Measurements from ENCODE around the gene QPRT. TPM values are rescaled to one million over a fixed set of nuclear protein-coding genes. Genes with fewer than 3 reads are reported as not detected.
"Not testable (repeated sequence)": the region's sequence is repeated elsewhere in the genome, so short reads cannot be mapped to it uniquely, and the experiment has no call there.

Gene QPRT
- total RNA-seq, 5 donors from 2014 or later (not counting 1 experiment from before 2014, with no cell fraction given), result 1.4 to 2.5 (median 2.1) TPM

- no peaks in the 10 kb centered on the region for H3K36me3 ChIP-seq (ENCODE audit: control insufficient read depth in 2 of 2, extremely low read depth in 1 of 2, insufficient read depth in 1 of 2, low read length in 1 of 2)
- no peaks in the 10 kb centered on the region for H3K9me3 ChIP-seq
- H3K4me1 ChIP-seq (ENCODE audit: control insufficient read depth in 1 of 2, extremely low read depth in 1 of 2, insufficient read depth in 2 of 2, low read length in 2 of 2), result peaks cover 0 to 2% of the 10 kb centered on the region in 2 experiments
- no peaks in the 10 kb centered on the region for H3K9me3 Mint-ChIP-seq
- no peak for DNase-seq
- no peak for ATAC-seq (replicated peaks in 1 of 4)
- H3K27me3 ChIP-seq (replicated peaks in 1 of 2; ENCODE audit: control insufficient read depth in 2 of 2, extremely low read depth in 1 of 2, insufficient read depth in 2 of 2, low read length in 1 of 2), result peaks cover 0 to 2% of the 10 kb centered on the region in 2 experiments
- 96% methylated on average over 4 of the region's 9 CpGs for WGBS (ENCODE audit: insufficient coverage)
- no peak overlapping the region for H3K27ac ChIP-seq (ENCODE audit: low read length)
- ChIA-PET POLR2A (no interaction called here), CTCF (interaction anchor here in 1 of 2 donors (0.6 kb wide), 2 partner anchors 10 to 24 kb away, joined by 3 to 6 read pairs; no protein-coding TSS in a partner anchor)
- H3K27ac Mint-ChIP-seq, result peak overlapping the region in 1 of 2 donors; percentile 39
- no peak overlapping the region for H3K4me3 Mint-ChIP-seq
- peaks cover 12 to 23% (median 19%) of the 10 kb centered on the region in 3 donors for H3K4me1 Mint-ChIP-seq
- no peaks in the 10 kb centered on the region for H3K36me3 Mint-ChIP-seq
- H3K27me3 Mint-ChIP-seq, result no peaks in the 10 kb centered on the region
- H3K4me3 ChIP-seq (ENCODE audit: control insufficient read depth in 1 of 2, extremely low read depth in 1 of 2, low read length in 1 of 2), result no peak overlapping the region
These were observed 29.1 kb upstream of the QPRT start for GRCh38 chr16:29649588-29650494.

- peaks cover 0 to 2% of the 10 kb centered on the region in 2 experiments for H3K27me3 ChIP-seq (replicated peaks in 1 of 2; ENCODE audit: control insufficient read depth in 2 of 2, extremely low read depth in 1 of 2, insufficient read depth in 2 of 2, low read length in 1 of 2)
- Mint-ChIP-seq H3K4me1 (peaks cover 7 to 15% (median 14%) of the 10 kb centered on the region in 3 donors), H3K36me3 (no peaks in the 10 kb centered on the region), H3K27ac (no peak overlapping the region), H3K27me3 (no peaks in the 10 kb centered on the region), H3K4me3 (no peak overlapping the region), H3K9me3 (no peaks in the 10 kb centered on the region)
- POLR2A ChIA-PET, result no interaction called here
- H3K4me3 ChIP-seq (ENCODE audit: control insufficient read depth in 1 of 2, extremely low read depth in 1 of 2, low read length in 1 of 2), result no peak overlapping the region
- CTCF ChIA-PET, result interaction anchor here in 1 of 2 donors (0.6 kb wide), 2 partner anchors 11 to 23 kb away, joined by 3 to 6 read pairs; no protein-coding TSS in a partner anchor
- no peaks in the 10 kb centered on the region for H3K36me3 ChIP-seq (ENCODE audit: control insufficient read depth in 2 of 2, extremely low read depth in 1 of 2, insufficient read depth in 1 of 2, low read length in 1 of 2)
- peaks cover 0 to 2% of the 10 kb centered on the region in 2 experiments for H3K4me1 ChIP-seq (ENCODE audit: control insufficient read depth in 1 of 2, extremely low read depth in 1 of 2, insufficient read depth in 2 of 2, low read length in 2 of 2)
- DNase-seq, result no peak
- ATAC-seq (replicated peaks in 1 of 4), result no peak
- no peak overlapping the region for H3K27ac ChIP-seq (ENCODE audit: low read length)
- H3K9me3 ChIP-seq, result no peaks in the 10 kb centered on the region
- WGBS (ENCODE audit: insufficient coverage), result no CpG with 5 or more reads among the region's 2 CpGs
These were observed 28.2 kb upstream of the QPRT start for GRCh38 chr16:29650771-29651170.

GRCh38 chr16:29651774-29652349, 27.1 kb upstream of the QPRT start:
- DNase-seq, result no peak
- Mint-ChIP-seq H3K4me3 (no peak overlapping the region), H3K36me3 (no peaks in the 10 kb centered on the region), H3K4me1 (peaks cover 9 to 19% (median 17%) of the 10 kb centered on the region in 3 donors), H3K27ac (no peak overlapping the region), H3K9me3 (no peaks in the 10 kb centered on the region), H3K27me3 (no peaks in the 10 kb centered on the region)
- Histone ChIP-seq H3K9me3 (no peaks in the 10 kb centered on the region), H3K4me3 (ENCODE audit: control insufficient read depth in 1 of 2, extremely low read depth in 1 of 2, low read length in 1 of 2) (no peak overlapping the region), H3K4me1 (ENCODE audit: control insufficient read depth in 1 of 2, extremely low read depth in 1 of 2, insufficient read depth in 2 of 2, low read length in 2 of 2) (peaks cover 0 to 2% of the 10 kb centered on the region in 2 experiments), H3K27ac (ENCODE audit: low read length) (no peak overlapping the region), H3K36me3 (ENCODE audit: control insufficient read depth in 2 of 2, extremely low read depth in 1 of 2, insufficient read depth in 1 of 2, low read length in 1 of 2) (no peaks in the 10 kb centered on the region), H3K27me3 (replicated peaks in 1 of 2; ENCODE audit: control insufficient read depth in 2 of 2, extremely low read depth in 1 of 2, insufficient read depth in 2 of 2, low read length in 1 of 2) (peaks cover 0 to 2% of the 10 kb centered on the region in 2 experiments)
- ChIA-PET POLR2A (interaction anchor here in 1 of 2 donors (0.6 kb wide), 1 partner anchor 431 kb away, joined by 3 read pairs; no protein-coding TSS in a partner anchor), CTCF (interaction anchor here in 1 of 2 donors (1.0 kb wide), 1 partner anchor 28 kb away, joined by 3 read pairs; no protein-coding TSS in a partner anchor)
- no peak for ATAC-seq (replicated peaks in 1 of 4)
- 94% methylated on average over 2 of the region's 2 CpGs for WGBS (ENCODE audit: insufficient coverage)

- Mint-ChIP-seq H3K4me1 (peaks cover 10 to 19% (median 18%) of the 10 kb centered on the region in 3 donors), H3K27me3 (no peaks in the 10 kb centered on the region), H3K36me3 (no peaks in the 10 kb centered on the region), H3K27ac (no peak overlapping the region), H3K4me3 (no peak overlapping the region), H3K9me3 (no peaks in the 10 kb centered on the region)
- Histone ChIP-seq H3K27ac (ENCODE audit: low read length) (no peak overlapping the region), H3K4me3 (ENCODE audit: control insufficient read depth in 1 of 2, extremely low read depth in 1 of 2, low read length in 1 of 2) (no peak overlapping the region), H3K36me3 (ENCODE audit: control insufficient read depth in 2 of 2, extremely low read depth in 1 of 2, insufficient read depth in 1 of 2, low read length in 1 of 2) (no peaks in the 10 kb centered on the region), H3K27me3 (replicated peaks in 1 of 2; ENCODE audit: control insufficient read depth in 2 of 2, extremely low read depth in 1 of 2, insufficient read depth in 2 of 2, low read length in 1 of 2) (peaks cover 0 to 2% of the 10 kb centered on the region in 2 experiments), H3K4me1 (ENCODE audit: control insufficient read depth in 1 of 2, extremely low read depth in 1 of 2, insufficient read depth in 2 of 2, low read length in 2 of 2) (peaks cover 0 to 2% of the 10 kb centered on the region in 2 experiments), H3K9me3 (no peaks in the 10 kb centered on the region)
- POLR2A ChIA-PET, result interaction anchor here (0.6 to 0.7 kb wide), 3 partner anchors 85 to 422 kb away, joined by 3 to 4 read pairs (median 3); no protein-coding TSS in a partner anchor
- CTCF ChIA-PET, result no interaction called here
- 66% methylated on average over 4 of the region's 12 CpGs for WGBS (ENCODE audit: insufficient coverage)
- DNase-seq (no peak), ATAC-seq (replicated peaks in 1 of 4) (no peak)
These were observed 25.5 kb upstream of the QPRT start for GRCh38 chr16:29653471-29653870.

GRCh38 chr16:29653890-29654289, 25.1 kb upstream of the QPRT start:
- H3K27ac Mint-ChIP-seq; DNase-seq; H3K27me3 Mint-ChIP-seq; H3K27ac ChIP-seq (ENCODE audit: low read length); H3K36me3 ChIP-seq (ENCODE audit: control insufficient read depth in 2 of 2, extremely low read depth in 1 of 2, insufficient read depth in 1 of 2, low read length in 1 of 2); H3K4me1 ChIP-seq (ENCODE audit: control insufficient read depth in 1 of 2, extremely low read depth in 1 of 2, insufficient read depth in 2 of 2, low read length in 2 of 2); H3K36me3 Mint-ChIP-seq; H3K4me3 ChIP-seq (ENCODE audit: control insufficient read depth in 1 of 2, extremely low read depth in 1 of 2, low read length in 1 of 2); H3K4me3 Mint-ChIP-seq; H3K9me3 Mint-ChIP-seq; ATAC-seq (replicated peaks in 1 of 4); H3K9me3 ChIP-seq; H3K27me3 ChIP-seq (replicated peaks in 1 of 2; ENCODE audit: control insufficient read depth in 2 of 2, extremely low read depth in 1 of 2, insufficient read depth in 2 of 2, low read length in 1 of 2): not testable (repeated sequence)
- WGBS (ENCODE audit: insufficient coverage), result 100% methylated on average over 1 of the region's 7 CpGs
- ChIA-PET CTCF (interaction anchor here (0.6 kb wide), 2 partner anchors 23 to 1040 kb away, joined by 3 to 4 read pairs; no protein-coding TSS in a partner anchor), POLR2A (interaction anchor here in 1 of 2 donors (0.6 kb wide), 2 partner anchors 85 to 187 kb away, joined by 3 read pairs; no protein-coding TSS in a partner anchor)
- H3K4me1 Mint-ChIP-seq, result peaks cover 13 to 22% (median 21%) of the 10 kb centered on the region in 3 donors

Measured in T-cell (primary cell).